Upper lobe of right lung (tissue), 1 donor: ENCODE data around the gene PSENEN. TPM values are rescaled to one million over a fixed set of nuclear protein-coding genes. Genes with fewer than 3 reads are reported as not detected.
"Not testable (repeated sequence)": the region's sequence is repeated elsewhere in the genome, so short reads cannot be mapped to it uniquely, and the experiment has no call there.

Experiments
- ATAC-seq: fragments of 200-7000 bp; cut with Tn5 transposase; one replicate; pipeline ENCODE4 v1.9.1; 2020; ENCODE audit warnings: mild to moderate bottlenecking, moderate library complexity
- DNase-seq: peaks from one replicate; pipeline ENCODE4 v3.0.0-alpha.2; 2020
- H3K27ac ChIP-seq: fragments of 200-600 bp; one replicate; pipeline ENCODE4 v1.8.0; 2022
- H3K27me3 ChIP-seq: fragments of 200-600 bp; one replicate; pipeline ENCODE4 v1.8.0; 2022; ENCODE audit warnings: mild to moderate bottlenecking
- H3K36me3 ChIP-seq: fragments of 200-600 bp; one replicate; pipeline ENCODE4 v1.8.0; 2022
- H3K4me1 ChIP-seq: fragments of 200-600 bp; one replicate; pipeline ENCODE4 v1.8.0; 2022
- H3K4me3 ChIP-seq: fragments of 200-600 bp; one replicate; pipeline ENCODE4 v1.8.0; 2022; ENCODE audit warnings: mild to moderate bottlenecking
- H3K9me3 ChIP-seq: fragments of 200-600 bp; one replicate; pipeline ENCODE4 v1.8.0; 2022
- CTCF ChIP-seq: fragments of 200-600 bp; IDR thresholded peaks from one replicate; pipeline ENCODE4 v1.8.0; 2022; ENCODE audit warnings: antibody characterized with exemption
- intact Hi-C: fragments of 100-400 bp; cut with DNase I; formaldehyde crosslinking; loops from one replicate; pipeline ENCODE4 v1.11.0; 2022
- total RNA-seq: library from RNA; stranded (reverse); fragmentation: NEBNext Ultra II Directional; extraction: Animal tissue kit (Norgen Biotek cat#: 25700); gene quantifications from one replicate; pipeline ENCODE4 v1.2.1, GENCODE V29; 2021
- donor health status: DM: no; HTN: yes; CAD: no; lungs with severe emphysema.

The PSENEN gene
- total RNA-seq, 1 donor from 2014 or later: 51.0 TPM

DNA sequence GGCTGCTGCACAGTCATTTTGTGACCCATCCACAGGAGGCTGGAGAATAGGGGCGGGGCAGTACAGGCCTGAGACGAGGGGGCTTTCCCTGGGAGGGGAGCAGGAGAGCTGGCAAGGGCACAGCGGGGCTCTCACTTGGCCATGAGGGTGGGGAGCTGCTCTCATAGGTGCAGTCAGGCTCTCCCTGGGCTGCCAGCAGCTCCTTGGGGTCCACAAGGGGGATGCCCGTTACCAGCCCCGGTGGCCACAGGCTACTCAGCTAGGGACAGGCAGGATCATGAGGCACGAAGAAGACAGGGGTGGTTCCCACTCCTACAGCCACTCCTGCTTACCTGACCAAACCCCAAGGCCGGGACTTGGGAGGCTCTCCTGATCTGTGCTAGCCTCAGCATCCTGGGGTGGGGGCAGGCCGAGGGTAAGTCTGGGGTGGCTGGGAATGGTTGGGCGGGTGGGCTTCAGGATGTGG, 46.4 kb downstream of the PSENEN start:
- intact Hi-C loops: no loop called here
- no peak for DNase-seq

DNA sequence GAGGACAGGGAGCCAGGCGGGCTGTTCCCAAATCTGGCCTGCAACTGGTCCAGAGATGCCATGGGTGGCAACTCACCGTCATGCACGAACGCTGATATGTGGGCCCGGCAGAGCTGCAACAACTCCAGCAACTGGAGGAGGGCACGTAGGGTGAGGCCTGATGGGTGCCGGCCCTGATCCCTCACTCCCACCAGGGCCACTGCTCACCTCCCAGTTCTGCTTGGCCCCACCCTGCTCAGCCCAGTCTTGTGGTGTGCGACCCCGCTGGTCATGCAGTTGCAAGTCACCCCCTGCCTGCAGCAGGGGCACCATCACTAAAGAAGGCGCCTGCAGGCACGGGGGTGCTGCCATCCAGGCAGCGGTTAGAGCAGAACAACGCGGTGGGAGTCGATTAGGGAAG, 46.9 kb downstream of the PSENEN start:
- Histone ChIP-seq H3K4me3 (no peak overlapping the region), H3K27me3 (peaks cover 9% of the 10 kb centered on the region), H3K9me3 (no peaks in the 10 kb centered on the region), H3K27ac (no peak overlapping the region), H3K36me3 (no peaks in the 10 kb centered on the region), H3K4me1 (no peaks in the 10 kb centered on the region)
- DNase-seq (no peak), ATAC-seq (no peak)
- intact Hi-C loops: no loop called here
- TF ChIP-seq CTCF: no peak

More for the DNA sequence above, 46.4 kb downstream of the PSENEN start:
- H3K27ac ChIP-seq: no peak overlapping the region
- ATAC-seq: no peak
- no peaks in the 10 kb centered on the region for H3K9me3 ChIP-seq
- H3K36me3 ChIP-seq: no peaks in the 10 kb centered on the region
- H3K4me1 ChIP-seq: no peaks in the 10 kb centered on the region
- no peak for TF ChIP-seq CTCF
- peaks cover 4% of the 10 kb centered on the region for H3K27me3 ChIP-seq
- H3K4me3 ChIP-seq: no peak overlapping the region

DNA sequence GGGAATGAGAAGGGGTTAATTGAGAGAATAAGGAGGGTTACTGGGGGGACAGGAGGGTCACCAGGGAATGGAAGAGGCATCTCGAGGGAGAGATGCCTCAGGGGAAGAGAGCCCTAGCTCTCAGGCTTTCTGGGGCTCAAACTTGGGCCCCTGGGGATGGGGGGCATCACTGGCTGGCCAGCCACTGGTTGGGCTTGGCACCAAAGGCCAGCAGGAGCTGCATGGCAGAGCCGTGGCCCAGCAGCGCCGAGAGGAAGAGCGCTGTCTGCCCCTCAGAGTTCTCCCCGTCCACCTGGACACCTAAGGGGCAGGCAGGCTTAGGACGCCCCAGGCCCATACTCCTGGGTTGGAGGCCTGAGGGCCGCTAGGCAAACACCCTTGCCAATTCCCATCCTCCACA, 47.4 kb downstream of the PSENEN start:
- no peak for DNase-seq
- Histone ChIP-seq H3K4me1 (no peaks in the 10 kb centered on the region), H3K4me3 (no peak overlapping the region), H3K36me3 (no peaks in the 10 kb centered on the region), H3K9me3 (no peaks in the 10 kb centered on the region), H3K27ac (no peak overlapping the region), H3K27me3 (peaks cover 13% of the 10 kb centered on the region)
- no peak for TF ChIP-seq CTCF
- ATAC-seq: no peak
- intact Hi-C loops: no loop called here

GRCh38 chr19:35793381-35794165, 48.1 kb downstream of the PSENEN start:
- peaks cover 18% of the 10 kb centered on the region for H3K27me3 ChIP-seq
- H3K4me3 ChIP-seq: no peak overlapping the region
- no peaks in the 10 kb centered on the region for H3K36me3 ChIP-seq
- H3K9me3 ChIP-seq: no peaks in the 10 kb centered on the region
- no peak for DNase-seq
- TF ChIP-seq CTCF: no peak
- intact Hi-C loops: no loop called here
- no peak for ATAC-seq
- H3K4me1 ChIP-seq: no peaks in the 10 kb centered on the region
- H3K27ac ChIP-seq: no peak overlapping the region

DNA sequence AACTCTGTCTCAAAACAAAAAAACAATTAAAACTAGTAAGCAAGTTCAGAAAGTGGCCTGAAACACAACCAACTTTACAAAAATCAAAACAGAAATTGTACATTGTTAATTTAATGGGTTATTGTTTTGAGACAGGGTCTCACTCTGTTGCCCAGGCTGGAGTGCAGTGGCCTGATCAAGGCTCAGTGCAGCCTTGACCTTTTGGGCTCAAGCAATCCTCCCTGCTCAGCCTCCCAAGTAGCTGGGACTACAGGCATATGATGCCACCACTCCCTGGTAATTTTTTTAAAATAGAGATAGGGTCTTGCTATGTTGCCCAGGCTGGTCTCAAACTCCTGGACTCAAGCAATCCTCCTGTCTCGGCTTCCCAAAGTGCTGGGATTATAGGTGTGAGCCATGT, 50.1 kb downstream of the PSENEN start:
- H3K36me3 ChIP-seq, ATAC-seq, H3K27ac ChIP-seq, DNase-seq, H3K4me1 ChIP-seq, H3K9me3 ChIP-seq, H3K4me3 ChIP-seq, intact Hi-C loops: not testable (repeated sequence)
- H3K27me3 ChIP-seq: peaks cover 23% of the 10 kb centered on the region

Other genes starting within 250 kb of the PSENEN start
- 79.8 TPM for gene DMKN, start 232.0 kb upstream of the PSENEN start, total RNA-seq
- gene SBSN, start 217.3 kb upstream of the PSENEN start, total RNA-seq: not detected
- gene GAPDHS, start 212.2 kb upstream of the PSENEN start, total RNA-seq: not detected
- 77.7 TPM for gene TMEM147, start 200.0 kb upstream of the PSENEN start, total RNA-seq
- not detected for gene ATP4A, start 182.0 kb upstream of the PSENEN start, total RNA-seq
- gene PMIS2, start 159.5 kb upstream of the PSENEN start, total RNA-seq: not detected
- 8.9 TPM for gene HAUS5, start 132.9 kb upstream of the PSENEN start, total RNA-seq
- 64.5 TPM for gene RBM42, start 116.6 kb upstream of the PSENEN start, total RNA-seq
- gene ETV2, start 103.9 kb upstream of the PSENEN start, total RNA-seq: 0.72 TPM
- 226 TPM for gene COX6B1, start 97.3 kb upstream of the PSENEN start, total RNA-seq
- gene UPK1A, start 79.1 kb upstream of the PSENEN start, total RNA-seq: not detected
- 0.23 TPM for gene ZBTB32, start 41.1 kb upstream of the PSENEN start, total RNA-seq
- gene KMT2B, start 27.6 kb upstream of the PSENEN start, total RNA-seq: 36.6 TPM
- 16.9 TPM for gene IGFLR1, start 3.2 kb upstream of the PSENEN start, total RNA-seq
- 26.3 TPM for gene U2AF1L4, start 233 bp upstream of the PSENEN start, total RNA-seq
- gene LIN37, start 2.9 kb downstream of the PSENEN start, total RNA-seq: 11.3 TPM
- 41.3 TPM for gene HSPB6, start 11.4 kb downstream of the PSENEN start, total RNA-seq
- 18.2 TPM for gene PROSER3, start 12.5 kb downstream of the PSENEN start, total RNA-seq
- gene ARHGAP33, start 29.9 kb downstream of the PSENEN start, total RNA-seq: 6.8 TPM
- not detected for gene PRODH2, start 67.2 kb downstream of the PSENEN start, total RNA-seq
- not detected for gene NPHS1, start 106.9 kb downstream of the PSENEN start, total RNA-seq
- not detected for gene KIRREL2, start 111.3 kb downstream of the PSENEN start, total RNA-seq
- gene APLP1, start 122.9 kb downstream of the PSENEN start, total RNA-seq: 7.0 TPM
- 19.5 TPM for gene NFKBID, start 154.9 kb downstream of the PSENEN start, total RNA-seq
- gene HCST, start 156.9 kb downstream of the PSENEN start, total RNA-seq: 44.0 TPM
- 367 TPM for gene TYROBP, start 162.6 kb downstream of the PSENEN start, total RNA-seq
- 10.5 TPM for gene LRFN3, start 190.7 kb downstream of the PSENEN start, total RNA-seq
- 14.2 TPM for gene SDHAF1, start 249.5 kb downstream of the PSENEN start, total RNA-seq